ENCODE data around the gene DPYD.

The DPYD gene

DNA sequence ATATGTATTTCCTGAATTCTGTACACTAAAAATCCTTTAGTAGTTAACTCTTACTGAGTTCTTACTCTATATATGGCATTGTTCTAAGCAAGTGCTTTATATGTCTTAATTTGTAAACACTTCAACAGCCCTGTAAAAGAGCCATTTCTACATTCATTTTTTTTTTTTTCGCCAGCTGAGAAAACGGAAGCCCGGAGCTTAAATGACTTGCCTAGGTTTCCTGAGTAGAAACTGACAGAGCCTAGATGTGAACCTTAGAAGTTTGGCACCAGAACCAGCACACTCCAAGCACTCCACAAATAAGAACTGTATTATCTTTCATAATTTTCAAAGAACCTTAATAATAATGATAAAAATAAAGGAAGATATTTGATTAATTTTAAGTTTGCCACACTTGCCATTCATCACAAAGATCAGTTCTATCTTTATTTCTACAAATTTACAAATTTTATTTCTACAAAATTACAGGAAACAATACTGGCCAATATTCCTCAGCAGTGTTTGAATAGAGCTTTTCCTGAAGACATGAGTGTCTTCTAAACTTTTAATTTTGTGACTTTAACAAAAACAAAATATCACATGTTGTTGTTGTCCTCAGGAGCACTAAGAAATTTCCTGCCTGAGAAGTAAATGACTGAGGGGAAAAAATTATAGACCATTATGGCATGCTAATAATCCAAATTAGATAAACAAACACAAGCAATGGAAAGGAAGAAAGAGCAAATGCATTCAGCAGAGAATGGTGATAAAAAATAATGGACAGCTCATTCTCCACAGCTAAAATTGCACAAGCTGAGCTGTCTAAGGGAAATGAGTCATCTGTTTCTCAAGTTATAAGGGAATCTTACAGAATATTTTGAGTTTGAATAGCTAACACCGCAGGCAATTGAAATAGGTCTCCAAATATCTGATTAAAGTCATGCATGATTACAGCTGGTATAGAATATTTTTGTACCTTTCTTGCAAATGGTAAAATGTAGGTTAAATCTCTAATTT is 71.2 kb downstream of the DPYD start:
- TF ChIP-seq CTCF (conservative IDR thresholded peaks at IDR 0.05; ENCODE audit: low read depth), result no peak
- peak; percentile 78 for DNase-seq (ENCODE audit: low spot score)
- ChIA-PET CTCF (no interaction called here), POLR2A (ENCODE audit: low non-redundant PET) (no interaction called here)
- no peak overlapping the region for H3K27ac ChIP-seq

- DNase-seq (ENCODE audit: low spot score), result no peak
- POLR2A ChIA-PET (ENCODE audit: low non-redundant PET), result no interaction called here
- no peak overlapping the region for H3K27ac ChIP-seq
- TF ChIP-seq CTCF (conservative IDR thresholded peaks at IDR 0.05; ENCODE audit: low read depth), result no peak
- CTCF ChIA-PET, result interaction anchor here (0.6 kb wide), 1 partner anchor 208 kb away, joined by 6 read pairs; no protein-coding TSS in a partner anchor
These were observed 75.0 kb downstream of the DPYD start for GRCh38 chr1:97845805-97846204.

- H3K27ac ChIP-seq, result no peak overlapping the region
- ChIA-PET POLR2A (ENCODE audit: low non-redundant PET) (interaction anchor here (0.9 kb wide), 1 partner anchor 142 kb away, joined by 3 read pairs; no protein-coding TSS in a partner anchor), CTCF (no interaction called here)
- TF ChIP-seq CTCF (conservative IDR thresholded peaks at IDR 0.05; ENCODE audit: low read depth), result no peak
- DNase-seq (ENCODE audit: low spot score), result no peak
These were observed 76.2 kb downstream of the DPYD start for GRCh38 chr1:97844552-97845089.

- CTCF ChIA-PET, result interaction anchor here (0.7 kb wide), 1 partner anchor 605 kb away, joined by 3 read pairs; no protein-coding TSS in a partner anchor
- no peak for TF ChIP-seq CTCF (conservative IDR thresholded peaks at IDR 0.05; ENCODE audit: low read depth)
- POLR2A ChIA-PET (ENCODE audit: low non-redundant PET), result no interaction called here
- DNase-seq (ENCODE audit: low spot score), result no peak
- H3K27ac ChIP-seq, result no peak overlapping the region
These were observed 79.5 kb downstream of the DPYD start for GRCh38 chr1:97841338-97841737.

DNA sequence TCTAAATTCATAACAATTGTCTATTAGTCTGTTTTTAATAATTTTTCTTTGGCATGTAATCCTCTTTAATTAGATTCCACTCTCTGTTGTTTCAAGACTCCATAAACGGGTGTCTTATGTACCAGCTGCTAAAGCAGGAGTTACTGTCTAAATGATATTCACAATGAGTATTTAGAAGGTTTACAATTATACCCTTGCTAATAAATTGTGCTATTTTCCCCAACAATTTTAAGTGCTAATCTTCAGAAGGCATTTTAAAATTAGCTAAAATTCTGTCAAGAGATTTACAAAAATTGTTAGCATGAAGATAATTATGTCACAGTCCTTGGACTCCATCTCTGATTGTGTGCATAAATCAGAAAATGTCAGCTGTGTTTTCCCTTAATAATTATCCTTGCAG is 83.7 kb downstream of the DPYD start:
- no peak for DNase-seq (ENCODE audit: low spot score)
- CTCF ChIA-PET, result interaction anchor here (1.0 kb wide), 1 partner anchor 631 kb away, joined by 3 read pairs; no protein-coding TSS in a partner anchor
- H3K27ac ChIP-seq, result no peak overlapping the region
- TF ChIP-seq CTCF (conservative IDR thresholded peaks at IDR 0.05; ENCODE audit: low read depth), result no peak
- POLR2A ChIA-PET (ENCODE audit: low non-redundant PET), result no interaction called here

DNA sequence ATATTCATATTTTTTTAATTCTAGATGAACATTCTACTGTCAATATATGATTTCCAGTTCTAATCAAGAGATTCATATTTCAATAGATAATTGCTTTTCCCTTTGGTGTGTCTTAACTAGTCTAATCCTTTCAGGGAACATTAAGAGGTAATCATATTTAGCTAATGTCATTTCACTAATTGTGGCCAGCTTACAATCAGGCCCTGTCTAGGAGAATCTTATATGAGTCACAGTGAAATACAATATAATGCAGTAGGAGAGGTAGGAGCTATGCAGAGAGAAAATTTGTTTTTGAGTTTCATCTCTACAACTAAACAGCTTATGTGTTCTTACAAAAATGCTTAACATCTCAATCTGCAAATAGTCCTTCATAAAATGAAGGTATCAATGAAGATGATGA is 85.9 kb downstream of the DPYD start:
- no peak for TF ChIP-seq CTCF (conservative IDR thresholded peaks at IDR 0.05; ENCODE audit: low read depth)
- DNase-seq (ENCODE audit: low spot score), result no peak
- POLR2A ChIA-PET (ENCODE audit: low non-redundant PET), result no interaction called here
- CTCF ChIA-PET, result interaction anchor here (0.6 to 0.9 kb wide), 3 partner anchors 112 to 633 kb away, joined by 3 to 7 read pairs (median 4); no protein-coding TSS in a partner anchor
- H3K27ac ChIP-seq, result no peak overlapping the region
